Measurements from ENCODE around the gene ADH5. TPM values are rescaled to one million over a fixed set of nuclear protein-coding genes. Genes with fewer than 3 reads are reported as not detected.
A peak's percentile ranks its signal among the peaks of the same experiment; 100 is the strongest.

The ADH5 gene
- total and polyA plus RNA-seq, 9 of the 15 experiments (the other 6 are each of a cell fraction or from before 2014, with no cell fraction given): 115 to 310 (median 200) TPM

DNA sequence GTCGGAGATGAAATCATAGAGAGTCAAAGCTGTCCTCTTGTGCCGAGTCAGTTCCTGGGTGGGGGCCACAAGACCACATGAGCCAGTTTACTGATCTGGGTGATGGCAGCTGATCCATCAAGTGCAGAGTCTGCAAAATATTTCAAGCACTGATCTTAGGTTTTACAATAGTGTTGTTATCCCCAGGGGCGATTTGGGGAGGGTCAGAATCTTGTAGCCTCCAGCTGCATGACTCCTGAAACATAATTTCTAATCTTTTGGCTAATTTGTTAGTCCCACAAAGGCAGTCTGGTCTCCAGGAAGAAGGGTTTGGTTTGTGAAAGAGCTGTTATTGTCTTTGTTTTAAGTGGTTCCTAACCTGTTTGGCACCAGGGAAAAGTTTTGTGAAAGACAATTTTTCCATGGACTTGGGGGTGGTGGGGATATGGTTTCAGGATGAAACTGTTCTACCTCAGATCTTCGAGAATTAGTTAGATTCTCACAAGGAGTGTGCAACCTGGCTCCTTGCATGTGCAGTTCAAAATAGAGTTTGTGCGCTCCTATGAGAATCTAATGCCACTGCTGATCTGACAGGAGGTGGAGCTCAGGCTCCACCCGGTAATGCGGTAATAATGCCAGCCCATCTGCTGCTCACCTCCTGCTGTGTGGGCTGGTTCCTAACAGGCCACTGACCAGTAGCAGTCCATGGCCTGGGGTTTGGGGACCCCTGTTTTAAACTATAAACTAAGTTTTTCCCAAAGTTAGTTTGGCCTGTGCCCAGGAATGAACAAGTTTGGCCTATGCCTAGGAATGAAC is 63.9 kb downstream of the ADH5 start:
- H3K36me3 ChIP-seq (ENCODE audit: control insufficient read depth, insufficient read depth, low read length): peaks cover 25% of the 10 kb centered on the region
- TF ChIP-seq ZBTB1 (CRISPR knock-in tag; IDR thresholded peaks at IDR 0.05; ENCODE audit: borderline replicate concordance, low read depth): no peak
- TF ChIP-seq, protein P1, sequence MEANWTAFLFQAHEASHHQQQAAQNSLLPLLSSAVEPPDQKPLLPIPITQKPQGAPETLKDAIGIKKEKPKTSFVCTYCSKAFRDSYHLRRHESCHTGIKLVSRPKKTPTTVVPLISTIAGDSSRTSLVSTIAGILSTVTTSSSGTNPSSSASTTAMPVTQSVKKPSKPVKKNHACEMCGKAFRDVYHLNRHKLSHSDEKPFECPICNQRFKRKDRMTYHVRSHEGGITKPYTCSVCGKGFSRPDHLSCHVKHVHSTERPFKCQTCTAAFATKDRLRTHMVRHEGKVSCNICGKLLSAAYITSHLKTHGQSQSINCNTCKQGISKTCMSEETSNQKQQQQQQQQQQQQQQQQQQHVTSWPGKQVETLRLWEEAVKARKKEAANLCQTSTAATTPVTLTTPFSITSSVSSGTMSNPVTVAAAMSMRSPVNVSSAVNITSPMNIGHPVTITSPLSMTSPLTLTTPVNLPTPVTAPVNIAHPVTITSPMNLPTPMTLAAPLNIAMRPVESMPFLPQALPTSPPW (CRISPR knock-in tag; IDR thresholded peaks at IDR 0.05): 0 out of 2 replicates have a peak, but pooled peaks have one; percentile 4
- peak; percentile 48; the same call in 1 of the 2 replicates for TF ChIP-seq C11orf30 (IDR thresholded peaks at IDR 0.05; ENCODE audit: low read depth)
- TF ChIP-seq ZFX (CRISPR knock-in tag; IDR thresholded peaks at IDR 0.05): peak; percentile 25; the same call in 1 of the 2 replicates
- peak; percentile 42; the same call in 1 of the 2 replicates for TF ChIP-seq ZNF316 (IDR thresholded peaks at IDR 0.05)
- TF ChIP-seq SMARCC2 (IDR thresholded peaks at IDR 0.05; ENCODE audit: low read depth): no peak
- TF ChIP-seq EP400 (IDR thresholded peaks at IDR 0.05): 0 out of 2 replicates have a peak, but pooled peaks have one; percentile 0
- TF ChIP-seq, protein P2, sequence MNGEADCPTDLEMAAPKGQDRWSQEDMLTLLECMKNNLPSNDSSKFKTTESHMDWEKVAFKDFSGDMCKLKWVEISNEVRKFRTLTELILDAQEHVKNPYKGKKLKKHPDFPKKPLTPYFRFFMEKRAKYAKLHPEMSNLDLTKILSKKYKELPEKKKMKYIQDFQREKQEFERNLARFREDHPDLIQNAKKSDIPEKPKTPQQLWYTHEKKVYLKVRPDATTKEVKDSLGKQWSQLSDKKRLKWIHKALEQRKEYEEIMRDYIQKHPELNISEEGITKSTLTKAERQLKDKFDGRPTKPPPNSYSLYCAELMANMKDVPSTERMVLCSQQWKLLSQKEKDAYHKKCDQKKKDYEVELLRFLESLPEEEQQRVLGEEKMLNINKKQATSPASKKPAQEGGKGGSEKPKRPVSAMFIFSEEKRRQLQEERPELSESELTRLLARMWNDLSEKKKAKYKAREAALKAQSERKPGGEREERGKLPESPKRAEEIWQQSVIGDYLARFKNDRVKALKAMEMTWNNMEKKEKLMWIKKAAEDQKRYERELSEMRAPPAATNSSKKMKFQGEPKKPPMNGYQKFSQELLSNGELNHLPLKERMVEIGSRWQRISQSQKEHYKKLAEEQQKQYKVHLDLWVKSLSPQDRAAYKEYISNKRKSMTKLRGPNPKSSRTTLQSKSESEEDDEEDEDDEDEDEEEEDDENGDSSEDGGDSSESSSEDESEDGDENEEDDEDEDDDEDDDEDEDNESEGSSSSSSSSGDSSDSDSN (IDR thresholded peaks at IDR 0.05; ENCODE audit: borderline replicate concordance in 1 of 2, low read depth in 2 of 2, low read length in 2 of 2): no peak
- TF ChIP-seq, protein P3, sequence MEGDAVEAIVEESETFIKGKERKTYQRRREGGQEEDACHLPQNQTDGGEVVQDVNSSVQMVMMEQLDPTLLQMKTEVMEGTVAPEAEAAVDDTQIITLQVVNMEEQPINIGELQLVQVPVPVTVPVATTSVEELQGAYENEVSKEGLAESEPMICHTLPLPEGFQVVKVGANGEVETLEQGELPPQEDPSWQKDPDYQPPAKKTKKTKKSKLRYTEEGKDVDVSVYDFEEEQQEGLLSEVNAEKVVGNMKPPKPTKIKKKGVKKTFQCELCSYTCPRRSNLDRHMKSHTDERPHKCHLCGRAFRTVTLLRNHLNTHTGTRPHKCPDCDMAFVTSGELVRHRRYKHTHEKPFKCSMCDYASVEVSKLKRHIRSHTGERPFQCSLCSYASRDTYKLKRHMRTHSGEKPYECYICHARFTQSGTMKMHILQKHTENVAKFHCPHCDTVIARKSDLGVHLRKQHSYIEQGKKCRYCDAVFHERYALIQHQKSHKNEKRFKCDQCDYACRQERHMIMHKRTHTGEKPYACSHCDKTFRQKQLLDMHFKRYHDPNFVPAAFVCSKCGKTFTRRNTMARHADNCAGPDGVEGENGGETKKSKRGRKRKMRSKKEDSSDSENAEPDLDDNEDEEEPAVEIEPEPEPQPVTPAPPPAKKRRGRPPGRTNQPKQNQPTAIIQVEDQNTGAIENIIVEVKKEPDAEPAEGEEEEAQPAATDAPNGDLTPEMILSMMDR (IDR thresholded peaks at IDR 0.05 in 2 of 3, conservative IDR thresholded peaks at IDR 0.05 in 1 of 3; ENCODE audit: insufficient read depth in 2 of 3, low read depth in 1 of 3, low read length in 3 of 3): peak in 2 of 3 experiments; percentile 13 to 30; a peak in 1 of 6 replicates
- no TSS peak for BruUV-seq (replicated peaks)
- H3K9ac ChIP-seq (ENCODE audit: insufficient read depth in 1 of 2, low read depth in 2 of 2, low read length in 2 of 2): peak overlapping the region in 1 of 2 experiments; percentile 46; a peak in 1 of 4 replicates
- peak; percentile 75 for ATAC-seq
- DNase-seq (ENCODE audit: extremely low read depth in 1 of 4, low spot score in 3 of 4): peak in 1 of 4 experiments; percentile 45
- peaks cover 19% of the 10 kb centered on the region for H3K9me3 ChIP-seq (replicated peaks; ENCODE audit: control insufficient read depth, insufficient read depth, low read depth, low read length)
- in situ Hi-C loops (cut with MboI): no loop called here
- CTCF ChIA-PET (ENCODE audit: low intra/inter-chr PET ratio): no interaction called here
- peaks cover 3 to 42% of the 10 kb centered on the region in 2 experiments; a peak in 4 of 5 replicates for H3K4me1 ChIP-seq (replicated peaks in 1 of 2; ENCODE audit: control insufficient read depth in 2 of 2, insufficient read depth in 2 of 2, low read length in 2 of 2)
- peaks cover 98% of the 10 kb centered on the region for H3K79me2 ChIP-seq (ENCODE audit: control insufficient read depth, insufficient read depth, low read length)
- FAIRE-seq: peak; percentile 26
- no peaks in the 10 kb centered on the region for H3K27me3 ChIP-seq (ENCODE audit: control insufficient read depth in 2 of 2, insufficient read depth in 2 of 2, low read length in 2 of 2)
- H3K4me2 ChIP-seq (ENCODE audit: insufficient read depth, low read length): peak overlapping the region; percentile 1; the same call in 1 of the 2 replicates
- H4K20me1 ChIP-seq (replicated peaks; ENCODE audit: control insufficient read depth, insufficient read depth, low read length): peaks cover 14% of the 10 kb centered on the region; the same call in 1 of the 2 replicates
- intact Hi-C loops (cut with micrococcal nuclease): no loop called here
- H3K9me1 ChIP-seq (ENCODE audit: control insufficient read depth, insufficient read depth, low read length): no peaks in the 10 kb centered on the region
- H2AFZ ChIP-seq (ENCODE audit: low read depth, low read length): no peak overlapping the region
- WGBS (ENCODE audit: insufficient coverage, low coverage, missing lambda C conversion rate): 28% methylated on average over 7 of the region's 7 CpGs
- H3K27ac ChIP-seq (ENCODE audit: extremely low read depth, low read depth, low read length): no peak overlapping the region; the same call in 2 of the 3 replicates
- POLR2A ChIA-PET: interaction anchor here (0.8 to 2.0 kb wide), 4 partner anchors 17 to 28 kb away, joined by 3 to 8 read pairs (median 3); no protein-coding TSS in a partner anchor
- H3K4me3 ChIP-seq: no peak overlapping the region
